GM18511 (cell line): ENCODE measurements around the gene KCNQ4.

Experiments
- ATAC-seq: cut with Tn5 transposase; IDR thresholded peaks from one replicate; pipeline ENCODE4 v1.9.1; 2021; ENCODE audit warnings: mild to moderate bottlenecking, moderate library complexity; ENCODE audit not compliant: unreplicated experiment

Gene KCNQ4

GRCh38 chr1:40887652-40888051 is 104.1 kb downstream of the KCNQ4 start:
- no peak for ATAC-seq
